SK-N-SH (cell line): ENCODE measurements around the gene RAB6B.
"Not testable (repeated sequence)": the region's sequence is repeated elsewhere in the genome, so short reads cannot be mapped to it uniquely, and the experiment has no call there.

Experiments
- CTCF ChIP-seq: fragments of 200-600 bp; sonication (generic); IDR thresholded peaks from 2 replicates; pipeline ENCODE4 v1.6.1; 2017; ENCODE audit warnings: antibody characterized with exemption, mild to moderate bottlenecking, moderate library complexity
- ELF1 ChIP-seq: IDR thresholded peaks from 2 replicates; pipeline ENCODE4 v1.4.0; 2012
- GABPA ChIP-seq: IDR thresholded peaks from 2 replicates; pipeline ENCODE4 v1.4.0; 2012; ENCODE audit warnings: low read depth, mild to moderate bottlenecking
- MAX ChIP-seq: IDR thresholded peaks from 2 replicates; pipeline ENCODE4 v1.4.0; 2012; ENCODE audit warnings: low read depth
- MXI1 ChIP-seq: IDR thresholded peaks from 2 replicates; pipeline ENCODE4 v1.6.1; 2012; ENCODE audit warnings: mild to moderate bottlenecking, low read depth, low read length, improper control_type of control experiment
- NFIC ChIP-seq: IDR thresholded peaks from 2 replicates; pipeline ENCODE4 v1.4.0; 2012; ENCODE audit warnings: borderline replicate concordance
- RFX5 ChIP-seq: IDR thresholded peaks from 2 replicates; pipeline ENCODE4 v1.6.1; 2012; ENCODE audit warnings: mild to moderate bottlenecking, improper control_type of control experiment, low read length
- TAF1 ChIP-seq: IDR thresholded peaks from 2 replicates; pipeline ENCODE4 v1.6.1; 2012; ENCODE audit warnings: low read depth, mild to moderate bottlenecking, low read length, moderate library complexity, borderline replicate concordance
- TCF12 ChIP-seq: IDR thresholded peaks from 2 replicates; pipeline ENCODE4 v1.4.0; 2012
- YY1 ChIP-seq: IDR thresholded peaks from 2 replicates; pipeline ENCODE4 v1.4.0; 2012; ENCODE audit warnings: low read depth, mild to moderate bottlenecking
- TF ChIP-seq, protein P1 (sequence below): fragments of 150-350 bp; IDR thresholded peaks from 2 replicates; pipeline ENCODE4 v1.6.1; 2017; ENCODE audit warnings: antibody characterized with exemption, low read length, low read depth, borderline replicate concordance
- TF ChIP-seq, protein P2 (sequence below): IDR thresholded peaks from 2 replicates; pipeline ENCODE4 v1.6.1; 2012; ENCODE audit warnings: mild to moderate bottlenecking, low read depth, low read length, moderate library complexity

GRCh38 chr3:133780756-133781155 lies 114.9 kb downstream of the RAB6B start:
- TF ChIP-seq, protein P1, sequence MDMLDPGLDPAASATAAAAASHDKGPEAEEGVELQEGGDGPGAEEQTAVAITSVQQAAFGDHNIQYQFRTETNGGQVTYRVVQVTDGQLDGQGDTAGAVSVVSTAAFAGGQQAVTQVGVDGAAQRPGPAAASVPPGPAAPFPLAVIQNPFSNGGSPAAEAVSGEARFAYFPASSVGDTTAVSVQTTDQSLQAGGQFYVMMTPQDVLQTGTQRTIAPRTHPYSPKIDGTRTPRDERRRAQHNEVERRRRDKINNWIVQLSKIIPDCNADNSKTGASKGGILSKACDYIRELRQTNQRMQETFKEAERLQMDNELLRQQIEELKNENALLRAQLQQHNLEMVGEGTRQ, result not testable (repeated sequence)
- not testable (repeated sequence) for TF ChIP-seq NFIC, ELF1, CTCF, RFX5, TAF1, MAX, YY1, MXI1, GABPA, TCF12
- TF ChIP-seq, protein P2, sequence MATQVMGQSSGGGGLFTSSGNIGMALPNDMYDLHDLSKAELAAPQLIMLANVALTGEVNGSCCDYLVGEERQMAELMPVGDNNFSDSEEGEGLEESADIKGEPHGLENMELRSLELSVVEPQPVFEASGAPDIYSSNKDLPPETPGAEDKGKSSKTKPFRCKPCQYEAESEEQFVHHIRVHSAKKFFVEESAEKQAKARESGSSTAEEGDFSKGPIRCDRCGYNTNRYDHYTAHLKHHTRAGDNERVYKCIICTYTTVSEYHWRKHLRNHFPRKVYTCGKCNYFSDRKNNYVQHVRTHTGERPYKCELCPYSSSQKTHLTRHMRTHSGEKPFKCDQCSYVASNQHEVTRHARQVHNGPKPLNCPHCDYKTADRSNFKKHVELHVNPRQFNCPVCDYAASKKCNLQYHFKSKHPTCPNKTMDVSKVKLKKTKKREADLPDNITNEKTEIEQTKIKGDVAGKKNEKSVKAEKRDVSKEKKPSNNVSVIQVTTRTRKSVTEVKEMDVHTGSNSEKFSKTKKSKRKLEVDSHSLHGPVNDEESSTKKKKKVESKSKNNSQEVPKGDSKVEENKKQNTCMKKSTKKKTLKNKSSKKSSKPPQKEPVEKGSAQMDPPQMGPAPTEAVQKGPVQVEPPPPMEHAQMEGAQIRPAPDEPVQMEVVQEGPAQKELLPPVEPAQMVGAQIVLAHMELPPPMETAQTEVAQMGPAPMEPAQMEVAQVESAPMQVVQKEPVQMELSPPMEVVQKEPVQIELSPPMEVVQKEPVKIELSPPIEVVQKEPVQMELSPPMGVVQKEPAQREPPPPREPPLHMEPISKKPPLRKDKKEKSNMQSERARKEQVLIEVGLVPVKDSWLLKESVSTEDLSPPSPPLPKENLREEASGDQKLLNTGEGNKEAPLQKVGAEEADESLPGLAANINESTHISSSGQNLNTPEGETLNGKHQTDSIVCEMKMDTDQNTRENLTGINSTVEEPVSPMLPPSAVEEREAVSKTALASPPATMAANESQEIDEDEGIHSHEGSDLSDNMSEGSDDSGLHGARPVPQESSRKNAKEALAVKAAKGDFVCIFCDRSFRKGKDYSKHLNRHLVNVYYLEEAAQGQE, result not testable (repeated sequence)
